Panc1 (cell line): ENCODE data around the gene COQ8A. TPM values are rescaled to one million over a fixed set of nuclear protein-coding genes. Genes with fewer than 3 reads are reported as not detected.

Source experiments
- ATAC-seq: fragments of 200-7000 bp; cut with Tn5 transposase; 2 replicates; pipeline ENCODE4 v1.9.1; 2020; ENCODE audit warnings: mild to moderate bottlenecking, moderate library complexity
- BruUV-seq: library from RNA; stranded (reverse); fragments of 400-500 nt; replicated peaks from 2 replicates; lab custom pipeline; 2021; lab: Mats Ljungman, UMichigan
- CTCF ChIA-PET: fragments of 300-600 bp; sonication (Branson Sonifier 250); formaldehyde crosslinking; loops from one replicate; lab custom pipeline; 2022; ENCODE audit warnings: antibody characterized with exemption; lab: Charles Lee
- POLR2A ChIA-PET: fragments of 300-600 bp; sonication (Branson Sonifier 250); formaldehyde crosslinking; loops from one replicate; lab custom pipeline; 2022; ENCODE audit warnings: antibody characterized with exemption; lab: Charles Lee
- DNase-seq: peaks from one replicate; pipeline ENCODE4 v3.0.0-alpha.2; 2010; ENCODE audit warnings: low read depth, low spot score
- H3K27ac ChIP-seq: 2 replicates; pipeline ENCODE4 v1.5.1; 2011; ENCODE audit warnings: mild to moderate bottlenecking, low read length, inconsistent platforms
- H3K27me3 ChIP-seq: fragments of 200-500 bp; sonication (Bioruptor generic); 2 replicates; pipeline ENCODE4 v1.6.0; 2014; ENCODE audit warnings: low read length, inconsistent platforms; ENCODE audit not compliant: control insufficient read depth, insufficient read depth
- H3K36me3 ChIP-seq: fragments of 200-500 bp; sonication (Bioruptor generic); 2 replicates; pipeline ENCODE4 v1.5.1; 2014; ENCODE audit warnings: inconsistent platforms, mild to moderate bottlenecking, low read length, moderate library complexity; ENCODE audit not compliant: control insufficient read depth, insufficient read depth
- H3K4me1 ChIP-seq: 2 replicates; pipeline ENCODE4 v1.5.1; 2011; ENCODE audit warnings: inconsistent platforms, mild to moderate bottlenecking, low read length, moderate library complexity; ENCODE audit not compliant: control insufficient read depth, insufficient read depth
- H3K4me3 ChIP-seq, 2 experiments: 2 replicates each; pipeline ENCODE4 v1.5.1; 2011 to 2012; ENCODE audit warnings: low read depth in 2 of 2, low read length in 2 of 2, mild to moderate bottlenecking in 2 of 2, inconsistent platforms in 1 of 2, moderate library complexity in 1 of 2
- H3K9me3 ChIP-seq: fragments of 200-500 bp; sonication (Bioruptor generic); 2 replicates; pipeline ENCODE4 v1.5.1; 2014; ENCODE audit warnings: low read depth, mild to moderate bottlenecking, inconsistent platforms, low read length, moderate library complexity; ENCODE audit not compliant: control insufficient read depth, insufficient read depth
- CTCF ChIP-seq: fragments of 450-650 bp; IDR thresholded peaks from 2 replicates; pipeline ENCODE4 v1.5.1; 2017; ENCODE audit warnings: mild to moderate bottlenecking
- POLR2AphosphoS5 ChIP-seq: IDR thresholded peaks from 2 replicates; pipeline ENCODE4 v1.6.1; 2012; ENCODE audit warnings: mild to moderate bottlenecking, low read depth, low read length, moderate library complexity
- REST ChIP-seq, 2 experiments: IDR thresholded peaks; 2 replicates each; pipeline ENCODE4 v1.6.1; 2011 to 2012; ENCODE audit warnings: low read depth in 2 of 2, control low read depth in 1 of 2, low read length in 1 of 2, mild to moderate bottlenecking in 1 of 2, moderate library complexity in 1 of 2; ENCODE audit not compliant: insufficient read depth in 1 of 2
- SIN3A ChIP-seq: IDR thresholded peaks from 2 replicates; pipeline ENCODE4 v1.6.1; 2012; ENCODE audit warnings: low read depth, mild to moderate bottlenecking, low read length, moderate library complexity, borderline replicate concordance; ENCODE audit not compliant: insufficient read depth
- TCF7L2 ChIP-seq: IDR thresholded peaks from 2 replicates; pipeline ENCODE4 v1.6.1; 2011; ENCODE audit warnings: mild to moderate bottlenecking, low read depth, low read length, inconsistent platforms
- in situ Hi-C: cut with HindIII; loops from 2 replicates; pipeline ENCODE4 v1.10.0; 2016; ENCODE audit warnings: low sequenced_read_pairs, low pct_unique_long_range_greater_than_20kb
- intact Hi-C: fragments of 100-400 bp; cut with micrococcal nuclease; formaldehyde crosslinking; loops from one replicate; pipeline ENCODE4 v1.10.0; 2022; ENCODE audit not compliant: unreplicated experiment
- total RNA-seq: library from RNA; stranded (reverse); gene quantifications from one replicate; pipeline ENCODE4 v1.2.1, GENCODE V29; 2021; ENCODE audit not compliant: unreplicated experiment

The COQ8A gene
- total RNA-seq, 1 experiment from 2014 or later, result 15.1 TPM

- Histone ChIP-seq H3K4me3 (no peak overlapping the region), H3K9me3 (peaks cover 6% of the 10 kb centered on the region), H3K27me3 (no peaks in the 10 kb centered on the region), H3K36me3 (no peaks in the 10 kb centered on the region), H3K27ac (no peak overlapping the region), H3K4me1 (peaks cover 11% of the 10 kb centered on the region)
- ATAC-seq (no peak), DNase-seq (no peak)
- no peak for TF ChIP-seq POLR2AphosphoS5
- TF ChIP-seq CTCF, result no peak
- no peak for TF ChIP-seq SIN3A
- no peak for TF ChIP-seq TCF7L2
- TF ChIP-seq REST (IDR thresholded peaks at IDR 0.05; ENCODE audit: insufficient read depth in 1 of 2, low read depth in 2 of 2, low read length in 1 of 2), result no peak
- in situ Hi-C loops, result no loop called here
- no TSS peak for BruUV-seq
- ChIA-PET POLR2A (interaction anchor here (0.7 kb wide), 1 partner anchor 82 kb away, joined by 3 read pairs; no protein-coding TSS in a partner anchor), CTCF (no interaction called here)
- intact Hi-C loops, result no loop called here
Measured at GRCh38 chr1:226934483-226935237, 5.4 kb upstream of the COQ8A start.

- peaks cover 6% of the 10 kb centered on the region for H3K9me3 ChIP-seq
- CTCF ChIA-PET, result no interaction called here
- intact Hi-C loops, result no loop called here
Measured at GRCh38 chr1:226937940-226938725, 2.0 kb upstream of the COQ8A start.

More at GRCh38 chr1:226937940-226938725, 2.0 kb upstream of the COQ8A start:
- in situ Hi-C loops, result no loop called here
- Histone ChIP-seq H3K27me3 (no peaks in the 10 kb centered on the region), H3K36me3 (no peaks in the 10 kb centered on the region; the same call in 1 of the 2 replicates), H3K4me3 (no peak overlapping the region), H3K27ac (peak overlapping the region; percentile 92), H3K4me1 (peaks cover 16% of the 10 kb centered on the region)
- no peak for DNase-seq
- BruUV-seq, result no TSS peak
- no peak for ATAC-seq
- TF ChIP-seq SIN3A (no peak), TCF7L2 (no peak), CTCF (no peak), POLR2AphosphoS5 (no peak), REST (IDR thresholded peaks at IDR 0.05; ENCODE audit: insufficient read depth in 1 of 2, low read depth in 2 of 2, low read length in 1 of 2) (no peak)
- POLR2A ChIA-PET, result interaction anchor here (0.7 kb wide), 1 partner anchor 828 kb away, joined by 3 read pairs; no protein-coding TSS in a partner anchor
